IMR-90 (cell line): ENCODE measurements around the gene KCNMA1. TPM values are rescaled to one million over a fixed set of nuclear protein-coding genes. Genes with fewer than 3 reads are reported as not detected.

ENCODE experiments used
- ATAC-seq: fragments of 200-7000 bp; cut with Tn5 transposase; 2 replicates; pipeline ENCODE4 v1.9.1; 2020; ENCODE audit warnings: low read depth, mild to moderate bottlenecking, moderate library complexity
- BruUV-seq: library from RNA; stranded (reverse); fragments of 400-500 nt; replicated peaks from 2 replicates; lab custom pipeline; 2021; lab: Mats Ljungman, UMichigan
- CTCF ChIA-PET: fragments of 300-600 bp; formaldehyde crosslinking; extraction: SDS; loops from one replicate; lab custom pipeline; 2021; ENCODE audit warnings: antibody characterized with exemption; lab: Yijun Ruan, JAX
- POLR2A ChIA-PET: fragments of 300-600 bp; sonication (Branson Sonifier 250); formaldehyde crosslinking; loops from one replicate; lab custom pipeline; 2022; ENCODE audit warnings: antibody characterized with exemption; ENCODE audit not compliant: unreplicated experiment; lab: Charles Lee
- DNase-seq: peaks from one replicate; pipeline ENCODE4 v3.0.0; 2013
- H2AFZ ChIP-seq: replicated peaks from 2 replicates; pipeline ENCODE3; 2013; ENCODE audit warnings: low read length, mild to moderate bottlenecking; ENCODE audit not compliant: poor library complexity
- H2AK5ac ChIP-seq: 2 replicates; pipeline ENCODE4 v1.6.1; 2013; ENCODE audit warnings: low read depth, low read length, inconsistent platforms
- H2AK9ac ChIP-seq: replicated peaks from 2 replicates; pipeline ENCODE3; 2013; ENCODE audit warnings: mild to moderate bottlenecking, low read depth, low read length, moderate library complexity; ENCODE audit not compliant: poor library complexity
- H2BK120ac ChIP-seq: 2 replicates; pipeline ENCODE4 v1.6.1; 2013; ENCODE audit warnings: low read depth, low read length, inconsistent platforms
- H2BK15ac ChIP-seq: 3 replicates; pipeline ENCODE4 v1.6.1; 2013; ENCODE audit warnings: low read depth, low read length, inconsistent platforms
- H2BK20ac ChIP-seq: 2 replicates; pipeline ENCODE4 v1.6.1; 2013; ENCODE audit warnings: low read depth, mild to moderate bottlenecking, inconsistent platforms, low read length, moderate library complexity
- H2BK5ac ChIP-seq: 2 replicates; pipeline ENCODE4 v1.6.1; 2013; ENCODE audit warnings: mild to moderate bottlenecking, low read depth, low read length, inconsistent platforms; ENCODE audit not compliant: poor library complexity, severe bottlenecking
- H3K14ac ChIP-seq: replicated peaks from 2 replicates; pipeline ENCODE4 v1.6.1; 2013; ENCODE audit warnings: low read depth, low read length, inconsistent platforms
- H3K18ac ChIP-seq: 2 replicates; pipeline ENCODE4 v1.6.1; 2013; ENCODE audit warnings: low read depth, low read length, control low read depth
- H3K23ac ChIP-seq: 2 replicates; pipeline ENCODE4 v1.6.1; 2013; ENCODE audit warnings: low read depth, low read length, inconsistent platforms
- H3K27ac ChIP-seq: 2 replicates; pipeline ENCODE4 v1.5.1; 2013; ENCODE audit warnings: mild to moderate bottlenecking, control low read depth, low read length; ENCODE audit not compliant: insufficient read depth
- H3K27me3 ChIP-seq: 2 replicates; pipeline ENCODE4 v1.6.1; 2013; ENCODE audit warnings: low read length; ENCODE audit not compliant: control insufficient read depth, insufficient read depth
- H3K36me3 ChIP-seq: 2 replicates; pipeline ENCODE4 v1.6.1; 2013; ENCODE audit warnings: low read length, mixed read lengths; ENCODE audit not compliant: control insufficient read depth, insufficient read depth
- H3K4ac ChIP-seq: 2 replicates; pipeline ENCODE4 v1.6.1; 2013; ENCODE audit warnings: low read depth, low read length, inconsistent platforms
- H3K4me1 ChIP-seq: 2 replicates; pipeline ENCODE4 v1.6.1; 2013; ENCODE audit warnings: low read length, mixed read lengths; ENCODE audit not compliant: control insufficient read depth, insufficient read depth
- H3K4me2 ChIP-seq: 2 replicates; pipeline ENCODE4 v1.6.1; 2013; ENCODE audit warnings: low read depth, mild to moderate bottlenecking, control low read depth, low read length, moderate library complexity
- H3K4me3 ChIP-seq: 2 replicates; pipeline ENCODE4 v1.5.1; 2013; ENCODE audit warnings: low read depth, mild to moderate bottlenecking, control low read depth, low read length, moderate library complexity; ENCODE audit not compliant: insufficient read depth
- H3K56ac ChIP-seq: 2 replicates; pipeline ENCODE4 v1.6.1; 2013; ENCODE audit warnings: low read length, inconsistent platforms; ENCODE audit not compliant: insufficient read depth; ENCODE audit errors: extremely low read depth
- H3K79me1 ChIP-seq, 2 experiments: 2 replicates each; pipeline ENCODE4 v1.6.1; 2013; ENCODE audit warnings: low read length in 2 of 2, inconsistent platforms in 1 of 2, low read depth in 1 of 2
- H3K9ac ChIP-seq: 2 replicates; pipeline ENCODE4 v1.6.1; 2013; ENCODE audit warnings: low read depth, low read length, control low read depth
- H3K9me1 ChIP-seq: 2 replicates; pipeline ENCODE4 v1.6.1; 2013; ENCODE audit warnings: low read length, inconsistent platforms; ENCODE audit not compliant: insufficient read depth
- H3K9me3 ChIP-seq: 2 replicates; pipeline ENCODE4 v1.6.1; 2013; ENCODE audit warnings: low read length; ENCODE audit not compliant: control insufficient read depth, insufficient read depth
- H4K20me1 ChIP-seq: 2 replicates; pipeline ENCODE4 v1.6.1; 2013; ENCODE audit warnings: low read length, inconsistent platforms; ENCODE audit not compliant: insufficient read depth
- H4K5ac ChIP-seq: 2 replicates; pipeline ENCODE4 v1.6.1; 2013; ENCODE audit warnings: mild to moderate bottlenecking, low read depth, low read length, control low read depth
- H4K8ac ChIP-seq, 2 experiments: 2 replicates each; pipeline ENCODE4 v1.6.1; 2013; ENCODE audit warnings: low read depth in 2 of 2, low read length in 2 of 2, control low read depth in 1 of 2, inconsistent platforms in 1 of 2
- H4K91ac ChIP-seq: 2 replicates; pipeline ENCODE4 v1.6.1; 2013; ENCODE audit warnings: low read depth, low read length, inconsistent platforms; ENCODE audit not compliant: insufficient read depth
- BHLHE40 ChIP-seq: fragments of 150-350 bp; IDR thresholded peaks from 2 replicates; pipeline ENCODE4 v1.6.1; 2016; ENCODE audit warnings: mild to moderate bottlenecking, low read depth, low read length
- CEBPB ChIP-seq: IDR thresholded peaks from 2 replicates; pipeline ENCODE4 v1.6.1; 2012; ENCODE audit warnings: low read depth, low read length, improper control_type of control experiment
- CHD1 ChIP-seq: IDR thresholded peaks from 2 replicates; pipeline ENCODE4 v1.6.1; 2012; ENCODE audit warnings: low read depth, low read length, improper control_type of control experiment
- FOS ChIP-seq: fragments of 150-350 bp; IDR thresholded peaks from 2 replicates; pipeline ENCODE4 v1.6.1; 2016; ENCODE audit warnings: low read depth, low read length
- MAFK ChIP-seq: IDR thresholded peaks from 2 replicates; pipeline ENCODE4 v1.6.1; 2012; ENCODE audit warnings: low read depth, low read length, improper control_type of control experiment
- MXI1 ChIP-seq: IDR thresholded peaks from 2 replicates; pipeline ENCODE4 v1.6.1; 2012; ENCODE audit warnings: low read depth, mild to moderate bottlenecking, low read length, moderate library complexity, borderline replicate concordance
- NFE2L2 ChIP-seq: fragments of 150-350 bp; IDR thresholded peaks from 2 replicates; pipeline ENCODE4 v1.6.1; 2016; ENCODE audit warnings: low read depth, mild to moderate bottlenecking, low read length
- RAD21 ChIP-seq: IDR thresholded peaks from 2 replicates; pipeline ENCODE4 v1.6.1; 2012; ENCODE audit warnings: low read length, improper control_type of control experiment
- RCOR1 ChIP-seq: IDR thresholded peaks from 2 replicates; pipeline ENCODE4 v1.6.1; 2012; ENCODE audit warnings: mild to moderate bottlenecking, low read length, improper control_type of control experiment; ENCODE audit not compliant: insufficient replicate concordance
- RFX5 ChIP-seq: IDR thresholded peaks from 2 replicates; pipeline ENCODE4 v1.8.0; 2012; ENCODE audit warnings: low read depth, mild to moderate bottlenecking, low read length, moderate library complexity
- SMC3 ChIP-seq: fragments of 150-350 bp; IDR thresholded peaks from 2 replicates; pipeline ENCODE4 v1.6.1; 2016; ENCODE audit warnings: low read depth, mild to moderate bottlenecking, antibody characterized with exemption, low read length, moderate library complexity
- WGBS, 2 experiments: methylation state at CpG; one replicate each; pipeline versions ENCODE4 v1.1.5 to v1.1.7; 2013; ENCODE audit warnings: missing lambda C conversion rate in 2 of 2; ENCODE audit not compliant: insufficient read length in 1 of 2; ENCODE audit errors: extremely low coverage in 2 of 2; 5-methylcytosine and 5-hydroxymethylcytosine counted together
- dilution Hi-C: fragments of 300-500 bp; cut with HindIII; formaldehyde crosslinking; loops from one replicate; pipeline ENCODE4 v1.14.3; 2018; ENCODE audit warnings: low sequenced_read_pairs; ENCODE audit not compliant: unreplicated experiment
- in situ Hi-C: fragments of 300-500 bp; cut with MboI; formaldehyde crosslinking; loops from 3 replicates; pipeline ENCODE4 v1.14.3; 2019; ENCODE audit warnings: low sequenced_read_pairs, inconsistent platforms, mixed read lengths
- intact Hi-C: fragments of 100-400 bp; cut with micrococcal nuclease; formaldehyde crosslinking; loops from 2 replicates; pipeline ENCODE4 v1.10.0; 2022
- polyA plus RNA-seq, 3 experiments: library from polyadenylated mRNA; depleted of rRNA; stranded (reverse); fragments of >200 nt; gene quantifications; 2 replicates each; pipeline ENCODE4 v1.2.3, GENCODE V29; 2012; ENCODE audit warnings: low replicate concordance in 1 of 3
- total RNA-seq: library from RNA; depleted of rRNA; stranded (reverse); fragments of >200 nt; gene quantifications from 2 replicates; pipeline ENCODE4 v1.2.3, GENCODE V29; 2012
- TF ChIP-seq, protein P1 (sequence below): conservative IDR thresholded peaks from 2 replicates; pipeline ENCODE4 v1.5.1; 2012; ENCODE audit warnings: mild to moderate bottlenecking, low read depth, low read length, improper control_type of control experiment
- TF ChIP-seq, protein P2 (sequence below): fragments of 150-350 bp; IDR thresholded peaks from 2 replicates; pipeline ENCODE4 v1.6.1; 2017; ENCODE audit warnings: mild to moderate bottlenecking, antibody characterized with exemption, low read length, low read depth

Gene KCNMA1
- total and polyA plus RNA-seq, 2 of the 4 experiments (the other 2 are of a cell fraction), result 25.6 to 29.6 TPM

DNA sequence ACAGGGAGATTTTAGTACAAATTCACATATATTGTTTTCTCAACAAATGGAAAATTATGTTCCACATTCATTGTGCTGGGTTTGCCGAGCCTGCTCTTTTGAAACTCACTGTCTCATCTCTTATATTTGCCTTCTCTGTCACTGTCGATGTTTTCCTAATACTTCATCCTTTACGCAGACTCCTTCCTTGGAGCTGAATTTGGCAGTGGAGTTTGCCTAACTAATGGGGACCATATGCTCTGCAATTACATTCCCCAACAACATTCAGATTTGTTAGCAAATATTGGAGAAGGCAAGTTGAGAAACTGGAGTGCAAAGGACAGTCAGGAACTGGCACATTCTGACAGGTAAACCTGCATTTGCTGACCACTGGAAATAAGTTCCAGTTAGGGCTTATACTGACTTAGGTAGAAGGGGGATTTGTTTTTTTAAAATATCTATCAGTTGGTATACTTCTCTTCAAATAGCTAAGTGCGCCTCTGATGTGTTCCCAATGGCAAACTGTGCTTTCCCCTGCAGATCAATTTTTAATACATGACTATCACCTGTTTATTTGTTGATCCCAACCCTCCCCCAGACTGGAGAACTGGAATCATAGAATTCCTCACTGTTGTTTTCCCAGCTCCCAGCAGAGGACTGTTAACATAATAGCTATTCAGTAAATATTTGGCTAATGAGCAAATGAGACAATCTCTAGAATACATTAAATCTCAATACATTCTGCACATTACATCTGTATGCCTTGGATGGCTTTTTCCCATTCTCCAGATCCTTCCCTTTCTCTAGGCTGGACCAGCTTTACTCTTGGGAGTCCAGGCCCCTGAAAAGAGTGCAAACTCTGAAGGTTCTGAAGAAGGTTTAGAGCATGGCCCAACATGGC lies 769.3 kb downstream of the KCNMA1 start:
- H2BK120ac ChIP-seq, result no peak overlapping the region
- H3K9me1 ChIP-seq, result no peaks in the 10 kb centered on the region
- no CpG with 5 or more reads among the region's 4 CpGs for WGBS, 2 experiments
- H3K79me1 ChIP-seq, result no peaks in the 10 kb centered on the region
- H3K4me3 ChIP-seq, result no peak overlapping the region
- H2BK20ac ChIP-seq, result no peak overlapping the region
- in situ Hi-C loops, result no loop called here
- dilution Hi-C loops, result no loop called here
- no peak overlapping the region for H3K14ac ChIP-seq
- no peak overlapping the region for H2AK9ac ChIP-seq
- POLR2A ChIA-PET, result no interaction called here
- H2AK5ac ChIP-seq, result no peak overlapping the region
- H4K8ac ChIP-seq, result no peak overlapping the region
- H3K4me2 ChIP-seq, result no peak overlapping the region
- no peak overlapping the region for H4K5ac ChIP-seq
- H4K91ac ChIP-seq, result no peak overlapping the region
- TF ChIP-seq MXI1 (no peak), RFX5 (no peak), MAFK (no peak), SMC3 (no peak), CHD1 (no peak), FOS (no peak), RAD21 (no peak), BHLHE40 (no peak), RCOR1 (no peak), CEBPB (no peak), NFE2L2 (no peak)
- TF ChIP-seq, protein P1, sequence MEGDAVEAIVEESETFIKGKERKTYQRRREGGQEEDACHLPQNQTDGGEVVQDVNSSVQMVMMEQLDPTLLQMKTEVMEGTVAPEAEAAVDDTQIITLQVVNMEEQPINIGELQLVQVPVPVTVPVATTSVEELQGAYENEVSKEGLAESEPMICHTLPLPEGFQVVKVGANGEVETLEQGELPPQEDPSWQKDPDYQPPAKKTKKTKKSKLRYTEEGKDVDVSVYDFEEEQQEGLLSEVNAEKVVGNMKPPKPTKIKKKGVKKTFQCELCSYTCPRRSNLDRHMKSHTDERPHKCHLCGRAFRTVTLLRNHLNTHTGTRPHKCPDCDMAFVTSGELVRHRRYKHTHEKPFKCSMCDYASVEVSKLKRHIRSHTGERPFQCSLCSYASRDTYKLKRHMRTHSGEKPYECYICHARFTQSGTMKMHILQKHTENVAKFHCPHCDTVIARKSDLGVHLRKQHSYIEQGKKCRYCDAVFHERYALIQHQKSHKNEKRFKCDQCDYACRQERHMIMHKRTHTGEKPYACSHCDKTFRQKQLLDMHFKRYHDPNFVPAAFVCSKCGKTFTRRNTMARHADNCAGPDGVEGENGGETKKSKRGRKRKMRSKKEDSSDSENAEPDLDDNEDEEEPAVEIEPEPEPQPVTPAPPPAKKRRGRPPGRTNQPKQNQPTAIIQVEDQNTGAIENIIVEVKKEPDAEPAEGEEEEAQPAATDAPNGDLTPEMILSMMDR, result no peak
- TF ChIP-seq, protein P2, sequence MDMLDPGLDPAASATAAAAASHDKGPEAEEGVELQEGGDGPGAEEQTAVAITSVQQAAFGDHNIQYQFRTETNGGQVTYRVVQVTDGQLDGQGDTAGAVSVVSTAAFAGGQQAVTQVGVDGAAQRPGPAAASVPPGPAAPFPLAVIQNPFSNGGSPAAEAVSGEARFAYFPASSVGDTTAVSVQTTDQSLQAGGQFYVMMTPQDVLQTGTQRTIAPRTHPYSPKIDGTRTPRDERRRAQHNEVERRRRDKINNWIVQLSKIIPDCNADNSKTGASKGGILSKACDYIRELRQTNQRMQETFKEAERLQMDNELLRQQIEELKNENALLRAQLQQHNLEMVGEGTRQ, result no peak
- no peaks in the 10 kb centered on the region for H3K9me3 ChIP-seq
- no TSS peak for BruUV-seq
- H3K56ac ChIP-seq, result no peak overlapping the region
- no peak overlapping the region for H3K27ac ChIP-seq
- H3K27me3 ChIP-seq, result peaks cover 7% of the 10 kb centered on the region; the same call in 1 of the 2 replicates
- no peak overlapping the region for H3K18ac ChIP-seq
- no peak overlapping the region for H3K23ac ChIP-seq
- H3K9ac ChIP-seq, result no peak overlapping the region
- CTCF ChIA-PET, result interaction anchor here (1.4 to 1.5 kb wide), 2 partner anchors 9 to 24 kb away, joined by 3 to 7 read pairs; no protein-coding TSS in a partner anchor
- no peak overlapping the region for H2BK15ac ChIP-seq
- no peak for DNase-seq
- no peak overlapping the region for H3K4ac ChIP-seq
- H2BK5ac ChIP-seq, result no peak overlapping the region
- peak; percentile 61 for ATAC-seq
- H4K20me1 ChIP-seq, result no peaks in the 10 kb centered on the region
- H3K4me1 ChIP-seq, result no peaks in the 10 kb centered on the region
- no peaks in the 10 kb centered on the region for H3K36me3 ChIP-seq
- H2AFZ ChIP-seq, result no peak overlapping the region
- intact Hi-C loops, result no loop called here
